Adrenal gland (tissue), 5 donors: ENCODE measurements around the gene ICAM4.

Experiments used
- POLR2A ChIP-seq, 2 donors: fragments of 450-650 bp; IDR thresholded peaks; one replicate each; pipeline ENCODE4 v1.6.1; 2017; ENCODE audit warnings: antibody characterized with exemption in 2 of 2, mild to moderate bottlenecking in 2 of 2, moderate library complexity in 1 of 2
- TF ChIP-seq, protein P1 (sequence below), 6 experiments: fragments of 450-650 bp in 4 of 6; fragments of 200-600 bp in 2 of 6; sonication (generic) in 1 of 6; IDR thresholded peaks; 1 replicate in 5 of 6; 2 replicates in 1 of 6; pipeline versions ENCODE4 v1.5.1 to v1.8.0; 2016 to 2021; ENCODE audit warnings: antibody characterized with exemption in 6 of 6, mild to moderate bottlenecking in 2 of 6, moderate library complexity in 1 of 6
- donor health status: DM: no; HTN: no; CAD: no.

DNA sequence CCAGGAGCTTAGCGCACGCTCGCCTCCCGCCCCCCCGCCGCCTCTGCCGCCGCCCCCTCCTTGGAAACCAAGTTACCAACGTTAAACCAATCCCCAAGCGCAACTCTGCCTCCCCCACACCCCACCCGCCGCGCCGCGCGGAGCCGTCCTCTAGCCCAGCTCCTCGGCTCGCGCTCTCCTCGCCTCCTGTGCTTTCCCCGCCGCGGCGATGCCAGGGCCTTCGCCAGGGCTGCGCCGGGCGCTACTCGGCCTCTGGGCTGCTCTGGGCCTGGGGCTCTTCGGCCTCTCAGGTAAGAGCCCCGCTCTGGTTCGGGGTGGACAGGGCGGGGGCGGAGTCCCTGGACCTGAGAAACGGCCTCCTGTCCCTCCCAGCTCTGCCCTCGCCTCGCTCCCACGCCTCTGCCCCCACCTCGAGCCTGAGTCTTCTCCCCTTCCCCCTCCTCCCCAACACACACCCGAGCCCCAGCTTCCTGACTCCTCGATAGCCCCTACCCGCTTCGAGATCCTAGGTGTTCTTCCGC, 3.1 kb downstream of the ICAM4 start, which contains the start of gene ICAM5:
- TF ChIP-seq POLR2A (IDR thresholded peaks at IDR 0.05) = no peak
- TF ChIP-seq, protein P1, sequence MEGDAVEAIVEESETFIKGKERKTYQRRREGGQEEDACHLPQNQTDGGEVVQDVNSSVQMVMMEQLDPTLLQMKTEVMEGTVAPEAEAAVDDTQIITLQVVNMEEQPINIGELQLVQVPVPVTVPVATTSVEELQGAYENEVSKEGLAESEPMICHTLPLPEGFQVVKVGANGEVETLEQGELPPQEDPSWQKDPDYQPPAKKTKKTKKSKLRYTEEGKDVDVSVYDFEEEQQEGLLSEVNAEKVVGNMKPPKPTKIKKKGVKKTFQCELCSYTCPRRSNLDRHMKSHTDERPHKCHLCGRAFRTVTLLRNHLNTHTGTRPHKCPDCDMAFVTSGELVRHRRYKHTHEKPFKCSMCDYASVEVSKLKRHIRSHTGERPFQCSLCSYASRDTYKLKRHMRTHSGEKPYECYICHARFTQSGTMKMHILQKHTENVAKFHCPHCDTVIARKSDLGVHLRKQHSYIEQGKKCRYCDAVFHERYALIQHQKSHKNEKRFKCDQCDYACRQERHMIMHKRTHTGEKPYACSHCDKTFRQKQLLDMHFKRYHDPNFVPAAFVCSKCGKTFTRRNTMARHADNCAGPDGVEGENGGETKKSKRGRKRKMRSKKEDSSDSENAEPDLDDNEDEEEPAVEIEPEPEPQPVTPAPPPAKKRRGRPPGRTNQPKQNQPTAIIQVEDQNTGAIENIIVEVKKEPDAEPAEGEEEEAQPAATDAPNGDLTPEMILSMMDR (IDR thresholded peaks at IDR 0.05) = no peak
